Endometrial microvascular endothelial cells (primary cell): ENCODE data around the gene NIT1. TPM values are rescaled to one million over a fixed set of nuclear protein-coding genes. Genes with fewer than 3 reads are reported as not detected.

Source experiments
- in situ Hi-C: cut with HindIII; loops from 2 replicates; pipeline ENCODE4 v1.10.0; 2017; ENCODE audit warnings: low sequenced_read_pairs, low pct_unique_long_range_greater_than_20kb; ENCODE audit errors: inconsistent ontology term
- total RNA-seq: library from RNA; depleted of rRNA; stranded (reverse); fragments of >200 nt; gene quantifications from one replicate; pipeline ENCODE4 v1.2.3, GENCODE V29; 2015; ENCODE audit errors: inconsistent ontology term

NIT1 gene
- total RNA-seq, 1 donor from 2014 or later = 31.9 TPM

DNA sequence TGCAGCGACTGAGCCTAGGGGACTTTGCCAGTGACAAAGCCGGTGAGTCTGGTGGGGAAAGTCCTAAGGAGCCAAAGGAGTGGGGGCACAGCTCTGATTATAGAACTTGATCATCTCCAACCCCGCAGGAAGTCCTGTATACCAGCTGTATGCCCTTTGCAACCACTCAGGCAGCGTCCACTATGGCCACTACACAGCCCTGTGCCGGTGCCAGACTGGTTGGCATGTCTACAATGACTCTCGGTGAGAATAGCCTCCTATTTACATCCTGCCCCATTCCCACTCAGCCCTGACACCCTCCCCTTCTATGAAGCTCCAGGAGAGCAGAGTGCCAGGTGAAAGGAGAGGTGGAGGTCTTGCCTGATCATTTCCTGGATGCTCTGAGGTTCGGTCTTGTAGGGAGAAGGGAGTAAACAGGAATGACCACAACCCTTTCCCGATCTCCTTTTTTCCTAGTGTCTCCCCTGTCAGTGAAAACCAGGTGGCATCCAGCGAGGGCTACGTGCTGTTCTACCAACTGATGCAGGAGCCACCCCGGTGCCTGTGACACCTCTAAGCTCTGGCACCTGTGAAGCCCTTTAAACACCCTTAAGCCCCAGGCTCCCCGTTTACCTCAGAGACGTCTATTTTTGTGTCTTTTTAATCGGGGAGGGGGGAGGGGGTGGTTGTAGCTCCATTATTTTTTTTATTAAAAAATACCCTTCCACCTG lies 47.2 kb downstream of the NIT1 start:
- in situ Hi-C loops = no loop called here

DNA sequence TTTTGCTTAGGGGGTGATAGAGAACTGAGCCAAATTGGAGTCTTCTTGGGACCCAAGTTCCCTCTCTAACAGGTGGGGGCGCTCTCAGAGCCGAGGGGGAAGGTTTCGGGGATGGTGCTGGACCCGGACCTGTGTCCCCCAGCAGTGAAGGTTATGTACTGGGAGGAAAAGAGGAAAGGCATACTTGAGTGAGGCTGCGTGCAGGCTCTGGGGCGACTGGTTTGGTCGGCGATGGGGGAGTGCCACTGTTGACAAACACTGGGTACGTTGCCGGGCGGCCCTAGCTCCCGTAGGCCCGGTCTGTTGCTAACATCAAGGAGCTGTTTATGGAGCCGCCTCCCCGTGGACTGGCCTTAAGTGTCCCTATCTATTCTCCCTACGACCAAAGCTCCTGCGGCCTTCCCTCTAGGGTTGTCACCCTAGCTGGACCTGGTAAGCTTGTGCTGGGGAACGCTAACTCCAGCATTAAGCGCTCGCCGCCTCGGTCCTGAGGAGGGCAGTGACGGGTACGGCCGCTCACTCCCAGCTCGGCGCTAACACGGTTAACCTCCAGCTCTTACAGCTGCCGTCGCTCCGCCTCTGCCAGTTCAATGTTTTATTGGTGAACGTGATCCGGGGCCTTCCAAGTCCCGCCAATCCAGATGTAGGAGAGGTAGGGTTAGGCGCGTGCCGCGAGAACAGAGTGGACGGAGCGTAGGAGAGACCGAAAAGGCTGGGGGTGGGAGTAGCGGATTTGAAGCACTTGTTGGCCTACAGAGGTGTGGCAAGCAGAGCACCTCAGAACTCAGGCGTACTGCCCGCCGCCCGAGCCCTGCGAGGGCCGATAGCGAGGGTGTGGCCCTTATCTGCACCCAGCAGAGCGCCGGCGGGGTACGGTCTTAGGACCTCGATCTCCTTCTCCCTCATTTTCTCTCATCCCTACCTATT lies 48.1 kb downstream of the NIT1 start, which contains the start of gene PPOX:
TSS of gene PPOX (plus strand) at position 685 of the 927 bp plus-strand sequence. CDS start 422 bp downstream, outside the sequence.
- in situ Hi-C loops = no loop called here

DNA sequence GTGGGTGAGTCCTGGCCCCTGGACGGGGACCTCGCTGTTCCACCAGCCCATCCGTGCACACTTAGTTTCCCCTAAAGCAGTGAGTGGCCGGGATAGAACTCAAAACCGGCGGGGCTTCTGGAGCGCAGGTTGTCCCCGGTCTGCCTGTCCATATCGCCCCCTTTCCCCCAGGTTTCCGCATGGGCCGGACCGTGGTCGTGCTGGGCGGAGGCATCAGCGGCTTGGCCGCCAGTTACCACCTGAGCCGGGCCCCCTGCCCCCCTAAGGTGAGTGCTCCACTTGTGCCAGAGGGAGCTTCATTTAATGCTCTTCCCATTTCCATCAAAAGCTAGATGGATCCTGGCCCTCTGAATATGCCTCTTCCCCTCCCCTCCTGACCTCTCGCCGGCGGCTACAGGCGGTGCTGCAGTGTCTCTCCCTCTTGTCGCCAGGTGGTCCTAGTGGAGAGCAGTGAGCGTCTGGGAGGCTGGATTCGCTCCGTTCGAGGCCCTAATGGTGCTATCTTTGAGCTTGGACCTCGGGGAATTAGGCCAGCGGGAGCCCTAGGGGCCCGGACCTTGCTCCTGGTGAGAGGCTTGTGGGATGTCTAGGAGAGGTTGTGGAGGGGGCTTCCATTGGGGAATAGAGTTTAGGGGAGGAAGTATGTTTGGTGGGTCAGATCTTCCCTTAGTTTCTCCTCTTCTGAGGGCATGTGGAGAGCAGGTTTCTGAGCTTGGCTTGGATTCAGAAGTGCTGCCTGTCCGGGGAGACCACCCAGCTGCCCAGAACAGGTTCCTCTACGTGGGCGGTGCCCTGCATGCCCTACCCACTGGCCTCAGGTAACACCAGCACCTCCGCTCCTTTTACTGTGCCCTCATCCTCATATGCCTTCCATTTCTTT lies 49.0 kb downstream of the NIT1 start:
- in situ Hi-C loops = no loop called here

DNA sequence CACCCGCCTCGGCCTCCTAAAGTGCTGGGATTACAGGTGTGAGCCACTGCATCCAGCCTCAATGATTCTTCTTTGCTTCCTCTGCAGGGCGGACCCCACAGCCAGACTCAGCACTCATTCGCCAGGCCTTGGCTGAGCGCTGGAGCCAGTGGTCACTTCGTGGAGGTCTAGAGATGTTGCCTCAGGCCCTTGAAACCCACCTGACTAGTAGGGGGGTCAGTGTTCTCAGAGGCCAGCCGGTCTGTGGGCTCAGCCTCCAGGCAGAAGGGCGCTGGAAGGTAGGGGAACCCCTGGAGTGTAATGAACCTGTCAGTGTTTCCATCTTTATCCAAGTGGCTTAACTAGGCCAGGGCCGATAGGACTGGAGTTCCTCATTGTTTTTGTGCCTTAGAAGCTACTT lies 51.0 kb downstream of the NIT1 start:
- in situ Hi-C loops = no loop called here

Other genes starting within 250 kb of the NIT1 start
- gene ITLN1, start 232.9 kb upstream of the NIT1 start, total RNA-seq = not detected
- gene ITLN2, start 163.3 kb upstream of the NIT1 start, total RNA-seq = not detected
- gene F11R, start 97.0 kb upstream of the NIT1 start, total RNA-seq = 84.0 TPM
- not detected for gene TSTD1, start 79.1 kb upstream of the NIT1 start, total RNA-seq
- 119 TPM for gene USF1, start 72.1 kb upstream of the NIT1 start, total RNA-seq
- gene ARHGAP30, start 48.2 kb upstream of the NIT1 start, total RNA-seq = not detected
- not detected for gene NECTIN4, start 28.5 kb upstream of the NIT1 start, total RNA-seq
- gene KLHDC9, start 19.7 kb upstream of the NIT1 start, total RNA-seq = 0.46 TPM
- 49.2 TPM for gene PFDN2, start 68 bp upstream of the NIT1 start, total RNA-seq
- 28.3 TPM for gene DEDD, start 14.6 kb downstream of the NIT1 start, total RNA-seq
- gene UFC1, start 35.9 kb downstream of the NIT1 start, total RNA-seq = 74.1 TPM
- 11.8 TPM for gene USP21, start 41.4 kb downstream of the NIT1 start, total RNA-seq
- gene PPOX, start 48.3 kb downstream of the NIT1 start, total RNA-seq = 19.2 TPM
- 46.3 TPM for gene B4GALT3, start 59.4 kb downstream of the NIT1 start, total RNA-seq
- gene ADAMTS4, start 80.9 kb downstream of the NIT1 start, total RNA-seq = 17.7 TPM
- gene NDUFS2, start 84.3 kb downstream of the NIT1 start, total RNA-seq = 161 TPM
- gene FCER1G, start 97.2 kb downstream of the NIT1 start, total RNA-seq = not detected
- not detected for gene APOA2, start 105.5 kb downstream of the NIT1 start, total RNA-seq
- 24.8 TPM for gene TOMM40L, start 108.0 kb downstream of the NIT1 start, total RNA-seq
- gene NR1I3, start 120.1 kb downstream of the NIT1 start, total RNA-seq = not detected
- not detected for gene PCP4L1, start 140.6 kb downstream of the NIT1 start, total RNA-seq
- gene MPZ, start 191.9 kb downstream of the NIT1 start, total RNA-seq = 0.93 TPM
- gene SDHC, start 196.3 kb downstream of the NIT1 start, total RNA-seq = 71.5 TPM
- gene CFAP126, start 249.8 kb downstream of the NIT1 start, total RNA-seq = not detected